Activated naive CD8-positive, alpha-beta T cell treated with anti-CD3 and anti-CD28 coated beads, Interleukin-2, amount 50 U/mL, for 24 hours (primary cell): ENCODE measurements around the gene TTLL8.

Experiments used
- ATAC-seq: fragments of 150-1000 bp; cut with Tn5 transposase; one replicate; pipeline ENCODE4 v1.10.0; 2021
- DNase-seq: peaks from one replicate; pipeline ENCODE4 v3.0.0; 2021
- H3K27ac Mint-ChIP-seq: one replicate; pipeline ENCODE4 v1.8.0; 2021; ENCODE audit warnings: mild to moderate bottlenecking, mixed read lengths
- H3K27me3 Mint-ChIP-seq: one replicate; pipeline ENCODE4 v1.8.0; 2021; ENCODE audit warnings: mixed read lengths
- H3K36me3 Mint-ChIP-seq: one replicate; pipeline ENCODE4 v1.8.0; 2021; ENCODE audit warnings: low read depth, mixed read lengths
- H3K4me1 Mint-ChIP-seq: one replicate; pipeline ENCODE4 v1.8.0; 2021; ENCODE audit warnings: mixed read lengths
- H3K4me3 Mint-ChIP-seq: one replicate; pipeline ENCODE4 v1.8.0; 2021; ENCODE audit warnings: mild to moderate bottlenecking, moderate library complexity, mixed read lengths
- H3K9me3 Mint-ChIP-seq: one replicate; pipeline ENCODE4 v1.8.0; 2021; ENCODE audit warnings: mixed read lengths

The TTLL8 gene

GRCh38 chr22:50014655-50015401, 43.3 kb downstream of the TTLL8 start:
- H3K27me3 Mint-ChIP-seq = peaks cover 4% of the 10 kb centered on the region
- H3K27ac Mint-ChIP-seq = no peak overlapping the region
- no peaks in the 10 kb centered on the region for H3K36me3 Mint-ChIP-seq
- no peak for ATAC-seq
- DNase-seq = no peak
- no peaks in the 10 kb centered on the region for H3K9me3 Mint-ChIP-seq
- no peak overlapping the region for H3K4me3 Mint-ChIP-seq
- H3K4me1 Mint-ChIP-seq = peaks cover 16% of the 10 kb centered on the region

- ATAC-seq = no peak
- peaks cover 18% of the 10 kb centered on the region for H3K4me1 Mint-ChIP-seq
- peak overlapping the region; percentile 46 for H3K4me3 Mint-ChIP-seq
- no peaks in the 10 kb centered on the region for H3K36me3 Mint-ChIP-seq
- no peak overlapping the region for H3K27ac Mint-ChIP-seq
- no peak for DNase-seq
- peaks cover 6% of the 10 kb centered on the region for H3K27me3 Mint-ChIP-seq
- H3K9me3 Mint-ChIP-seq = no peaks in the 10 kb centered on the region
Observed at GRCh38 chr22:50014053-50014501, 44.0 kb downstream of the TTLL8 start.

- no peak for DNase-seq
- Mint-ChIP-seq H3K4me1 (peaks cover 18% of the 10 kb centered on the region), H3K27ac (peak within 1 kb of the TSS; percentile 73), H3K9me3 (no peaks in the 10 kb centered on the region), H3K27me3 (peaks cover 6% of the 10 kb centered on the region), H3K36me3 (no peaks in the 10 kb centered on the region), H3K4me3 (peak within 1 kb of the TSS; percentile 46)
- no peak for ATAC-seq
Observed at GRCh38 chr22:50012211-50013181, 45.6 kb downstream of the TTLL8 start, which contains the start of gene IL17REL. IL17REL (minus strand) TSS chr22:50012765; CDS start chr22:50012646, 119 bp downstream.

GRCh38 chr22:50011447-50012210, 46.5 kb downstream of the TTLL8 start:
- no peak for ATAC-seq
- H3K4me1 Mint-ChIP-seq = peaks cover 18% of the 10 kb centered on the region

GRCh38 chr22:50010676-50011446, 47.2 kb downstream of the TTLL8 start:
- ATAC-seq (peak; percentile 51), DNase-seq (peak; percentile 64)
- Mint-ChIP-seq H3K9me3 (no peaks in the 10 kb centered on the region), H3K4me1 (peaks cover 21% of the 10 kb centered on the region), H3K4me3 (peak overlapping the region; percentile 46), H3K27ac (peak overlapping the region; percentile 73), H3K27me3 (peaks cover 6% of the 10 kb centered on the region), H3K36me3 (no peaks in the 10 kb centered on the region)

More at GRCh38 chr22:50011447-50012210, 46.5 kb downstream of the TTLL8 start:
- DNase-seq = no peak
- H3K36me3 Mint-ChIP-seq = no peaks in the 10 kb centered on the region
- H3K27me3 Mint-ChIP-seq = peaks cover 6% of the 10 kb centered on the region
- H3K9me3 Mint-ChIP-seq = no peaks in the 10 kb centered on the region
- H3K4me3 Mint-ChIP-seq = peak overlapping the region; percentile 46
- peak overlapping the region; percentile 73 for H3K27ac Mint-ChIP-seq

- Mint-ChIP-seq H3K4me3 (peak overlapping the region; percentile 34), H3K4me1 (peaks cover 23% of the 10 kb centered on the region), H3K27ac (peak overlapping the region; percentile 54), H3K9me3 (no peaks in the 10 kb centered on the region), H3K36me3 (no peaks in the 10 kb centered on the region), H3K27me3 (peaks cover 6% of the 10 kb centered on the region)
- no peak for ATAC-seq
- DNase-seq = no peak
Observed at GRCh38 chr22:50009765-50010675, 48.1 kb downstream of the TTLL8 start.

- ATAC-seq (no peak), DNase-seq (no peak)
- Mint-ChIP-seq H3K27me3 (peaks cover 6% of the 10 kb centered on the region), H3K27ac (no peak overlapping the region), H3K9me3 (no peaks in the 10 kb centered on the region), H3K4me3 (no peak overlapping the region), H3K4me1 (peaks cover 26% of the 10 kb centered on the region), H3K36me3 (no peaks in the 10 kb centered on the region)
Observed at GRCh38 chr22:50009251-50009650, 48.8 kb downstream of the TTLL8 start.

- peaks cover 23% of the 10 kb centered on the region for H3K4me1 Mint-ChIP-seq
- H3K4me3 Mint-ChIP-seq = no peak overlapping the region
- H3K36me3 Mint-ChIP-seq = no peaks in the 10 kb centered on the region
- DNase-seq = no peak
- no peak overlapping the region for H3K27ac Mint-ChIP-seq
- no peak for ATAC-seq
- peaks cover 6% of the 10 kb centered on the region for H3K27me3 Mint-ChIP-seq
- H3K9me3 Mint-ChIP-seq = no peaks in the 10 kb centered on the region
Observed at GRCh38 chr22:50008151-50009040, 49.7 kb downstream of the TTLL8 start.

- peaks cover 21% of the 10 kb centered on the region for H3K4me1 Mint-ChIP-seq
- no peak overlapping the region for H3K27ac Mint-ChIP-seq
- no peak for DNase-seq
- no peaks in the 10 kb centered on the region for H3K36me3 Mint-ChIP-seq
- no peaks in the 10 kb centered on the region for H3K9me3 Mint-ChIP-seq
- no peak overlapping the region for H3K4me3 Mint-ChIP-seq
- ATAC-seq = no peak
- peaks cover 10% of the 10 kb centered on the region for H3K27me3 Mint-ChIP-seq
Observed at GRCh38 chr22:50007057-50007511, 51.0 kb downstream of the TTLL8 start.

- Mint-ChIP-seq H3K27ac (no peak overlapping the region), H3K36me3 (no peaks in the 10 kb centered on the region), H3K27me3 (peaks cover 7% of the 10 kb centered on the region), H3K4me1 (peaks cover 14% of the 10 kb centered on the region), H3K9me3 (no peaks in the 10 kb centered on the region), H3K4me3 (no peak overlapping the region)
- ATAC-seq (no peak), DNase-seq (no peak)
Observed at GRCh38 chr22:50004918-50005317, 53.2 kb downstream of the TTLL8 start.

- no peak for ATAC-seq
- DNase-seq = no peak
Observed at GRCh38 chr22:50002791-50003190, 55.3 kb downstream of the TTLL8 start.

More at GRCh38 chr22:50002791-50003190, 55.3 kb downstream of the TTLL8 start:
- peaks cover 12% of the 10 kb centered on the region for H3K27me3 Mint-ChIP-seq
- no peak overlapping the region for H3K4me3 Mint-ChIP-seq
- peaks cover 16% of the 10 kb centered on the region for H3K4me1 Mint-ChIP-seq
- no peaks in the 10 kb centered on the region for H3K36me3 Mint-ChIP-seq
- H3K9me3 Mint-ChIP-seq = no peaks in the 10 kb centered on the region
- no peak overlapping the region for H3K27ac Mint-ChIP-seq
